Gastrocnemius medialis (tissue), 4 donors: ENCODE data around the gene DTHD1.

ENCODE experiments used
- CTCF ChIP-seq, 5 experiments: fragments of 450-650 bp in 3 of 5; fragments of 200-600 bp in 2 of 5; sonication (generic) in 2 of 5; IDR thresholded peaks in 4 of 5; conservative IDR thresholded peaks in 1 of 5; 1 replicate in 4 of 5; 2 replicates in 1 of 5; pipeline ENCODE4 v1.5.1; 2016 to 2019; ENCODE audit warnings: antibody characterized with exemption in 5 of 5, mild to moderate bottlenecking in 3 of 5, moderate library complexity in 3 of 5
- POLR2A ChIP-seq, 2 donors: fragments of 450-650 bp; IDR thresholded peaks; one replicate each; pipeline ENCODE4 v1.6.1; 2017; ENCODE audit warnings: antibody characterized with exemption in 2 of 2, mild to moderate bottlenecking in 2 of 2, moderate library complexity in 2 of 2

- TF ChIP-seq POLR2A (IDR thresholded peaks at IDR 0.05) (no peak), CTCF (IDR thresholded peaks at IDR 0.05 in 4 of 5, conservative IDR thresholded peaks at IDR 0.05 in 1 of 5) (no peak)
Observed at GRCh38 chr4:36325499-36325898, 44.1 kb downstream of the DTHD1 start.
